IPS-18a (cell line): Measurements from ENCODE around the gene RELL2.

Experiments used
- H3K27ac ChIP-seq: one replicate; pipeline ENCODE4 v1.5.1; 2013; ENCODE audit warnings: low read length
- H3K27me3 ChIP-seq: one replicate; pipeline ENCODE4 v1.6.1; 2013; ENCODE audit warnings: mild to moderate bottlenecking, low read length; ENCODE audit not compliant: control insufficient read depth, insufficient read depth
- H3K36me3 ChIP-seq: one replicate; pipeline ENCODE4 v1.6.1; 2013; ENCODE audit warnings: low read depth, low read length; ENCODE audit not compliant: control insufficient read depth
- H3K4me1 ChIP-seq: one replicate; pipeline ENCODE4 v1.6.1; 2013; ENCODE audit warnings: low read depth, low read length; ENCODE audit not compliant: control insufficient read depth
- H3K4me3 ChIP-seq: one replicate; pipeline ENCODE4 v1.5.1; 2013; ENCODE audit warnings: low read length
- H3K9ac ChIP-seq: one replicate; pipeline ENCODE4 v1.6.1; 2013; ENCODE audit warnings: mild to moderate bottlenecking, low read length, moderate library complexity
- H3K9me3 ChIP-seq: one replicate; pipeline ENCODE4 v1.6.1; 2013; ENCODE audit warnings: low read depth, low read length; ENCODE audit not compliant: control insufficient read depth

Gene RELL2

DNA sequence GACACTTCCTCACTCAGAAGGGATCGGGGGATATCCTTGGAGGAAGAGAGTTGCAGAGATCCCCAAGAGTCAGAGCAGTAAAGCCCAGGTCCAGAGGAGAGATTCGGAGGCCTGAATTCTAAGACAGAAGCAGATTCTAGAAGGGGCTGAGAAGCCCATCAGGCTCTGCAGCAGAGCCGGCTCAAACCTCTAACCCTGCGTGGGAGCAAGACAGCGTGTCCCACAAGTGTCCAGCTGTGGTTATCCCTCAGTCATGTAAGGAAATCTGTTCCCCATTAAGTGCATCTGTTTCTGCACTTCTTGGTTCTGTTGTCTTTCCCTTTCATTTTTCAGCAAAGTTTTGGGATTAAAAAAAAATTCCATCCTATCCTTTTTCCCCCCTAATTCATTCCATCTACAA is 13.2 kb upstream of the RELL2 start:
- Histone ChIP-seq H3K4me3 (no peak overlapping the region), H3K9ac (no peak overlapping the region), H3K27ac (no peak overlapping the region), H3K27me3 (no peaks in the 10 kb centered on the region), H3K4me1 (peaks cover 4% of the 10 kb centered on the region), H3K36me3 (peaks cover 51% of the 10 kb centered on the region), H3K9me3 (no peaks in the 10 kb centered on the region)

DNA sequence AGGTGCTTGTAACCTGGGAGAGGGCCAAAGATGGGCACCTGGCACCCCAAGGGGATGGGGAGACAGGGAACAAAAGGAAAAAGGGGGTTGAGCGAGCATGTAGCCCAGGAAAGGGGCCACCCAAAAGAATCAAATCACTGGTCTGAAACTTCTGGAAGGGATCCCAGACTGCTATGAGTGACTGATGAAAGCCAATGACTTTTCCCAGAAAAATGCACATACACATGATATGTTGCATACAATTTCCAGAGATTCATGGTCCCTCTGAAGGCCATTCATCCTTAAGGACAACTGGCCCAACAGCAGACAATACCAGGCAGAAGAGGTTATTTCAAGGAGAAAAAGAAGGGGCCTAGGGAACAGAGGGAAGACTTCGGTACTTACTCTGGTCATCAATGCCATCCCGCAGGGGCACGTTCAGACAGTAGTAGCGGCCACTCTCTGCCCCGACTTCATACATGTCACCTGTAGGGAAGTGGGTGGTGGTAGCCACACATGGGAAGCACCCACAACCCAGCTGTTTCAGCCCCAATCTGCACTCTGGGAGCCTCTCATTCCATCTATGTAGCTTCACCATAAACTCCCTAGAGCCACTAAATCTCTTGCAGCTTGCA is 8.5 kb upstream of the RELL2 start:
- peaks cover 45% of the 10 kb centered on the region for H3K36me3 ChIP-seq
- no peak overlapping the region for H3K4me3 ChIP-seq
- H3K4me1 ChIP-seq, result peaks cover 3% of the 10 kb centered on the region
- H3K9ac ChIP-seq, result no peak overlapping the region
- no peak overlapping the region for H3K27ac ChIP-seq
- H3K9me3 ChIP-seq, result no peaks in the 10 kb centered on the region
- no peaks in the 10 kb centered on the region for H3K27me3 ChIP-seq

GRCh38 chr5:141630570-141631140 is 6.1 kb upstream of the RELL2 start:
- H3K27me3 ChIP-seq, result no peaks in the 10 kb centered on the region
- H3K4me1 ChIP-seq, result no peaks in the 10 kb centered on the region
- no peak overlapping the region for H3K9ac ChIP-seq
- no peaks in the 10 kb centered on the region for H3K9me3 ChIP-seq
- H3K36me3 ChIP-seq, result peaks cover 31% of the 10 kb centered on the region
- H3K27ac ChIP-seq, result no peak overlapping the region
- no peak overlapping the region for H3K4me3 ChIP-seq

GRCh38 chr5:141632650-141633049 is 4.1 kb upstream of the RELL2 start:
- Histone ChIP-seq H3K27me3 (no peaks in the 10 kb centered on the region), H3K4me1 (peaks cover 3% of the 10 kb centered on the region), H3K36me3 (peaks cover 21% of the 10 kb centered on the region), H3K4me3 (no peak overlapping the region), H3K27ac (no peak overlapping the region), H3K9me3 (no peaks in the 10 kb centered on the region), H3K9ac (no peak overlapping the region)

DNA sequence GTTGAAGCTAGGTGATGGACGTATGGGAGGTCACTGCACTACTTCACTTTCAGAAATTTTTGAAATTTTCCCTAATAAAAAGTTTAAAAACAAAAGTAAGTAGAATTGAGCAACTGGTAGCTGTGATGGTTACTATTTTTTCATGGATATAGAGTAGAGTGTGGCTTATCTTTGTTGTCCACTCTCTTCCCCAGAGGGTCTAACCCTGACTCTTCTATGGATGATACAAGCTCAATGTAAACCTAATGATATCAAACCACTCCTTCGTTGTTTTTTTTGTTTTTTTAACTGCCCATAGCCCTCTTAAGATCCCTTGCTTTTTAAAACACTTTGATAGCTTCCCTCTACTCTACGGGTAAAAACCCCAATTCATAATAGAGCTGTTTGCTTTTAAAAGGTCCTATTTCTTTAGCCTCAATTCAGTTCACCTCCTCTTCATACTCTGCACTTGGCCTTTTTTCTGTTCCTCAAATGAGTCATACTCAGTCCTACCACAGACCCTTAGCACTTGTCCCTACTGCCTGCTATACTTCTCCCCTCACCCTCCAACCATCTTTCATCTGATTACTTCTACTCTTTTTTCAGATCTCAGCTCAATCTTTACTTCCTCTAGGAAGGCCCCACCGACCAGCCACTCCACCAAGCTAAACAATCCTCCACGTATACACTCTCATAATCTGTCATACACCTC is 2.8 kb upstream of the RELL2 start:
- no peak overlapping the region for H3K4me3 ChIP-seq
- no peaks in the 10 kb centered on the region for H3K9me3 ChIP-seq
- peaks cover 9% of the 10 kb centered on the region for H3K36me3 ChIP-seq
- no peak overlapping the region for H3K9ac ChIP-seq
- H3K4me1 ChIP-seq, result peaks cover 3% of the 10 kb centered on the region
- H3K27ac ChIP-seq, result no peak overlapping the region
- no peaks in the 10 kb centered on the region for H3K27me3 ChIP-seq

GRCh38 chr5:141634720-141635119 is 2.1 kb upstream of the RELL2 start:
- Histone ChIP-seq H3K4me3 (no peak overlapping the region), H3K27me3 (no peaks in the 10 kb centered on the region), H3K4me1 (peaks cover 3% of the 10 kb centered on the region), H3K27ac (no peak overlapping the region), H3K36me3 (peaks cover 2% of the 10 kb centered on the region), H3K9me3 (no peaks in the 10 kb centered on the region), H3K9ac (no peak overlapping the region)

DNA sequence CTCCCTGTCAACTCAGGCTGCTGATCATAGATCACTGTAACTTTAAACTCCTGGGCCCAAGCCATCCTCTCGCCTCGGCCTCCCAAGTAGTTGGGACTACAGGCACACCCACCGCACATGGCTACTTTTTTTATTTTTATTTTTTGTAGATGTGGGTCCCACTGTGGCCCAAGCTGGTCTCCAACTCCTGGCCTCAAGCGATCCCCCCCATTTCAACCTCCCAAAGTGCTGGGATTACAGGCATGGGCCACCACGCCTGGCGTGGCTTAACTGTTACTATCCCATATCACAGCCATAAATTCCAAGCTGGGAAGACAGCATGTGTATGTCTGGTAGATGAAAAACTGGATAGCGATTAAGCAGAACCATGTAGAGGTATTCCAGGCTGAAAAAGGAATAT is 1.2 kb upstream of the RELL2 start:
- no peaks in the 10 kb centered on the region for H3K36me3 ChIP-seq
- no peaks in the 10 kb centered on the region for H3K27me3 ChIP-seq
- H3K9ac ChIP-seq, result peak overlapping the region; percentile 82
- no peak overlapping the region for H3K27ac ChIP-seq
- no peaks in the 10 kb centered on the region for H3K9me3 ChIP-seq
- peaks cover 3% of the 10 kb centered on the region for H3K4me1 ChIP-seq
- peak overlapping the region; percentile 87 for H3K4me3 ChIP-seq

GRCh38 chr5:141636106-141636412 is 738 bp upstream of the RELL2 start:
- H3K9ac ChIP-seq, result peak overlapping the region; percentile 82
- peaks cover 3% of the 10 kb centered on the region for H3K4me1 ChIP-seq
- no peaks in the 10 kb centered on the region for H3K36me3 ChIP-seq
- H3K9me3 ChIP-seq, result no peaks in the 10 kb centered on the region
- no peak overlapping the region for H3K27ac ChIP-seq
- H3K27me3 ChIP-seq, result no peaks in the 10 kb centered on the region
- H3K4me3 ChIP-seq, result peak overlapping the region; percentile 87

DNA sequence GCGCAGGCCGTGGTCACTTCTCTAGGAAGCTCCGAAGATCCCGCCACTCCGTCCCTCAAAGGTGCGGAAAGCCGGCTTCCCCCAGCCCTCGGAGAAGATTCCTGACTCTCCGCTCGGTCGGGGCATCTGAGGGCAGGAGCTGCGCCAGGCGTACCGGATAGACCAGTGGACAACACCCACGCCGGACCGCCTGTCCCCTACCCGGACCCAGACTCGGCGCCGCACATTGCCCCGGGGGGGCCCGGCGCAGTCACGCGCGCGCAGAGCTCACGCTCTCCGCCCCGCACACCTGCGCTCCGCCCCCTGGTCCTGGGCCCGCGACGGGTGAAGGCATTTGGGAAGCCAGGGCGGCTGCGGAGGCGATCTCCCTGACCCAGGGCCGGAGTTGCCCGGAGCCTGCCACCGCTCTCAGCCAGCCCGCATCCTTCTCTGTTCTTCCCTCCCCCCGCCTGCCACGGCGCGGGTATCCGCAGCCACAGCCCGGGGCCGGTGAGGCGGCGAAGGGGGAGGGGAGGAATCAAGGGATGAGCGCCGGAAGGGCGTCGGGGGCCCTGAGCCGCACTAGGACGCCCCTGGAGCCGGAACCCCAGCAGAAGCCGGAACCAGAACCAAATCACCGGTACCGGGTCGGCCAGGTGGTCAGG is 448 bp downstream of the RELL2 start:
- H3K4me3 ChIP-seq, result peak overlapping the region; percentile 87
- peaks cover 3% of the 10 kb centered on the region for H3K4me1 ChIP-seq
- peak overlapping the region; percentile 82 for H3K9ac ChIP-seq
- peaks cover 6% of the 10 kb centered on the region for H3K36me3 ChIP-seq
- H3K9me3 ChIP-seq, result no peaks in the 10 kb centered on the region
- H3K27ac ChIP-seq, result no peak overlapping the region
- H3K27me3 ChIP-seq, result no peaks in the 10 kb centered on the region

- Histone ChIP-seq H3K4me3 (peak overlapping the region; percentile 87), H3K27ac (no peak overlapping the region), H3K9ac (peak overlapping the region; percentile 82), H3K36me3 (peaks cover 6% of the 10 kb centered on the region), H3K4me1 (peaks cover 3% of the 10 kb centered on the region), H3K27me3 (no peaks in the 10 kb centered on the region), H3K9me3 (no peaks in the 10 kb centered on the region)
Observed at GRCh38 chr5:141637767-141638419, 1.1 kb downstream of the RELL2 start.

- H3K4me3 ChIP-seq, result peak overlapping the region; percentile 87
Observed at GRCh38 chr5:141638771-141639170, 2.0 kb downstream of the RELL2 start.

More at GRCh38 chr5:141638771-141639170, 2.0 kb downstream of the RELL2 start:
- no peaks in the 10 kb centered on the region for H3K27me3 ChIP-seq
- H3K4me1 ChIP-seq, result peaks cover 3% of the 10 kb centered on the region
- H3K9me3 ChIP-seq, result no peaks in the 10 kb centered on the region
- H3K9ac ChIP-seq, result no peak overlapping the region
- H3K36me3 ChIP-seq, result peaks cover 6% of the 10 kb centered on the region
- H3K27ac ChIP-seq, result no peak overlapping the region
